ENCODE measurements around the gene SCML1. TPM values are rescaled to one million over a fixed set of nuclear protein-coding genes. Genes with fewer than 3 reads are reported as not detected.

Gene SCML1
- total RNA-seq, 4 donors from 2014 or later = 7.3 to 26.7 (median 8.6) TPM

DNA sequence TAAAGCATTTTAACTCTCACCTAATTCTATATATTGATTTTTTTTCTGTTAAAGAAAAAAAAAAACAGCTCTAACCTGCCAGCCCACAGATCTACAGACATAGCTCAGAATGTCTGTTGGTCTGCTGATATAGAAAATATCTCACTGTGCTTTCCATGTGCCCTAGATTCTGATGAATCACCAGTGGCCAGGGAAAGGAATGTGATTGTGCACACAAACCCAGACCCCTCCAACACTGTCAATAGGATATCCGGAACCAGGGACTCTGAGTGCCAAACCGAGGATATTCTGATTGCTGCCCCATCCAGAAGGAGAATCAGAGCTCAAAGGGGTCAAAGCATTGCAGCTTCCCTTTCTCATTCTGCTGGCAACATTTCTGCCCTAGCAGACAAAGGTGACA is 12.1 kb upstream of the SCML1 start:
- Histone ChIP-seq H3K4me3 (no peak overlapping the region), H3K27ac (no peak overlapping the region), H3K36me3 (no peaks in the 10 kb centered on the region), H3K27me3 (no peaks in the 10 kb centered on the region), H3K9me3 (no peaks in the 10 kb centered on the region), H3K4me1 (no peaks in the 10 kb centered on the region)
- TF ChIP-seq EP300 (IDR thresholded peaks at IDR 0.05) (no peak), POLR2A (IDR thresholded peaks at IDR 0.05) (no peak), POLR2AphosphoS5 (IDR thresholded peaks at IDR 0.05) (no peak)
- TF ChIP-seq, protein P1, sequence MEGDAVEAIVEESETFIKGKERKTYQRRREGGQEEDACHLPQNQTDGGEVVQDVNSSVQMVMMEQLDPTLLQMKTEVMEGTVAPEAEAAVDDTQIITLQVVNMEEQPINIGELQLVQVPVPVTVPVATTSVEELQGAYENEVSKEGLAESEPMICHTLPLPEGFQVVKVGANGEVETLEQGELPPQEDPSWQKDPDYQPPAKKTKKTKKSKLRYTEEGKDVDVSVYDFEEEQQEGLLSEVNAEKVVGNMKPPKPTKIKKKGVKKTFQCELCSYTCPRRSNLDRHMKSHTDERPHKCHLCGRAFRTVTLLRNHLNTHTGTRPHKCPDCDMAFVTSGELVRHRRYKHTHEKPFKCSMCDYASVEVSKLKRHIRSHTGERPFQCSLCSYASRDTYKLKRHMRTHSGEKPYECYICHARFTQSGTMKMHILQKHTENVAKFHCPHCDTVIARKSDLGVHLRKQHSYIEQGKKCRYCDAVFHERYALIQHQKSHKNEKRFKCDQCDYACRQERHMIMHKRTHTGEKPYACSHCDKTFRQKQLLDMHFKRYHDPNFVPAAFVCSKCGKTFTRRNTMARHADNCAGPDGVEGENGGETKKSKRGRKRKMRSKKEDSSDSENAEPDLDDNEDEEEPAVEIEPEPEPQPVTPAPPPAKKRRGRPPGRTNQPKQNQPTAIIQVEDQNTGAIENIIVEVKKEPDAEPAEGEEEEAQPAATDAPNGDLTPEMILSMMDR (IDR thresholded peaks at IDR 0.05) = no peak
- no peak for DNase-seq (ENCODE audit: low spot score in 2 of 2)
- 89% methylated on average over 2 of the region's 2 CpGs for WGBS

DNA sequence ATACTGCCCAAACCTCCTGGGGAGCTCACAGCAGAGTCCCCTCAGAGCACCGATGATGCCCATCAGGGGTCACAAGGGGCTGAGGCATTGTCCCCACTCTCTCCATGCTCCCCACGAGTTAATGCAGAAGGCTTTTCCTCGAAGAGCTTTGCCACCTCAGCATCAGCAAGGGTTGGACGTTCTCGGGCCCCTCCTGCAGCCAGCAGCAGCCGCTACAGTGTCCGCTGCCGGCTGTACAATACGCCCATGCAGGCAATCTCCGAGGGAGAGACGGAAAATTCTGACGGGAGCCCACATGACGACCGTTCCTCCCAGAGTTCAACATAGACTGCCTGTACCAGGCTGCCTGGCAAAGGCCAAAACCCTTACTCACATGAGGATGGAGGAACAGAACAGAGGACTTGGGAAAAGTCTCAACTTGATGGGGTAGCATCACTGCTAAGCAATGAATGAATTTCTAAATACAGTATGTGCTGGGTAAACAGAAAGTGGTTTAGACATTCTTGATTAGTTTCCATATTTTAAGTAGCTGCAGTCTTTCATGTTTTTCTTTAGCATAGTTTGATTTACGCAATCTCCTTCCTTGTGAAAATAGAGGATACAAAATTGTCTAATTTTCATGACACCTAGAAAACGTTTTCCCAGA is 5.0 kb upstream of the SCML1 start:
- H3K4me1 ChIP-seq = peaks cover 3% of the 10 kb centered on the region
- H3K4me3 ChIP-seq = no peak overlapping the region
- no peaks in the 10 kb centered on the region for H3K36me3 ChIP-seq
- WGBS = 81% methylated on average over 12 of the region's 16 CpGs
- DNase-seq (ENCODE audit: low spot score in 2 of 2) = no peak
- H3K27me3 ChIP-seq = no peaks in the 10 kb centered on the region
- no peaks in the 10 kb centered on the region for H3K9me3 ChIP-seq
- no peak overlapping the region for H3K27ac ChIP-seq
- TF ChIP-seq POLR2AphosphoS5 (IDR thresholded peaks at IDR 0.05) (no peak), POLR2A (IDR thresholded peaks at IDR 0.05) (no peak), EP300 (IDR thresholded peaks at IDR 0.05) (no peak)
- TF ChIP-seq, protein P1 (IDR thresholded peaks at IDR 0.05) = no peak

DNA sequence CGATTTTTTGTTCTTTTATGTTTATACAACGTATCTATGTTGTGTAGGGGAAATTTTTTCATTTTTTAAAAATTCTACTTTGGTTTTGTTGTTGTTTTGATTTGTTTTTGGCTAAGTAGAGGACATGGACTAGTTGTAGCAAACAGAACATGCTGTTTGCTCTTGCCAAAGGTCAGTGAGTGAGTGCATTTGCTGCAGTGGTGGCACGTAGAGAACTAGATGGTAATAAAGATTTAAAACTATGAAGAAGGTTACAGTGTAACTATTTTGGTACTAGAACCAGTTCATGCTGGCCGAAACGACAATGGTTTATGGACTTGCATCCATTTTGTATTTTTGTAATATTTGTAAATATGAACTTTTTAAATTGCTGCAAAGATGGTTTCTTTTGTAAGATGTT is 1.9 kb upstream of the SCML1 start:
- no peaks in the 10 kb centered on the region for H3K9me3 ChIP-seq
- no peak overlapping the region for H3K4me3 ChIP-seq
- no peak overlapping the region for H3K27ac ChIP-seq
- H3K4me1 ChIP-seq = peaks cover 10% of the 10 kb centered on the region
- DNase-seq (ENCODE audit: low spot score in 2 of 2) = no peak
- TF ChIP-seq, protein P1 (IDR thresholded peaks at IDR 0.05) = no peak
- TF ChIP-seq POLR2AphosphoS5 (IDR thresholded peaks at IDR 0.05) (no peak), EP300 (IDR thresholded peaks at IDR 0.05) (no peak), POLR2A (IDR thresholded peaks at IDR 0.05) (no peak)
- no peaks in the 10 kb centered on the region for H3K36me3 ChIP-seq
- H3K27me3 ChIP-seq = no peaks in the 10 kb centered on the region
- WGBS = 53% methylated on average over 5 of the region's 5 CpGs

DNA sequence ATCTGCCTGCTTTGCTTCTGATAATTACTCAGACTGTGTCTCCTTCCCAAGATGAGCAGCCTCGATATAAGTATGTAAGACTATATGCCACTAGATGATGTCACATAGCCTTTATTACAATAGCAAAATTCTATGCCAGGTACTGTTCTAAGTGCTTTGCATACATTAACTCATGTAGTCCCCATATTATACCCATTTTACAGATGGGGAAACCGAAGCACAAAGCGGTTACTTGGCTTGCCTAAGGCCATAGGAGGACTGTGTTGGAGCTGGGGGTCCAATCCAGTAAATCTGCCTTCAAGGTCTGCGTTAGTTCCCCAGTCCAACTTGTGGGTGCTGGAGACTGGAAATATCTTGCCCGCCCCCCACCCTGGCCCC is 826 bp upstream of the SCML1 start:
- no peaks in the 10 kb centered on the region for H3K36me3 ChIP-seq
- peak overlapping the region; percentile 79 for H3K27ac ChIP-seq
- H3K27me3 ChIP-seq = no peaks in the 10 kb centered on the region
- DNase-seq (ENCODE audit: low spot score in 2 of 2) = no peak
- no peaks in the 10 kb centered on the region for H3K9me3 ChIP-seq
- 63% methylated on average over 5 of the region's 5 CpGs for WGBS
- H3K4me1 ChIP-seq = peaks cover 10% of the 10 kb centered on the region
- peak overlapping the region; percentile 62 for H3K4me3 ChIP-seq
- TF ChIP-seq POLR2A (IDR thresholded peaks at IDR 0.05) (no peak), POLR2AphosphoS5 (IDR thresholded peaks at IDR 0.05) (no peak), EP300 (IDR thresholded peaks at IDR 0.05) (no peak)
- TF ChIP-seq, protein P1 (IDR thresholded peaks at IDR 0.05) = no peak

DNA sequence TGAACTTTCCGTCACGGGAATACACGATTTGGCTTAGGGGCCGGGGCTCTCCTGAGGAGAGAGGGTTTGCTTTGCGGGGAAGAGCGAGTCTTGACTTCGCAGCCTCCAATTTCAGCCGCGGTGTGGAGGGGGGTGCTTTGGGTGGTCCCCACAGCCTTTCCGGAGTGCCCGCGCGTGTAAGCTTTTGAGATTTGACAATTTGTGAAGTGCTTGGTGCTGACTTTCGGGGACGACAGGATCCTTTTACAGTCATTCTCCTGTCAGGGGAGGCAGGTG is 355 bp downstream of the SCML1 start:
- peaks cover 10% of the 10 kb centered on the region for H3K4me1 ChIP-seq
- TF ChIP-seq EP300 (IDR thresholded peaks at IDR 0.05) (no peak), POLR2AphosphoS5 (IDR thresholded peaks at IDR 0.05) (no peak), POLR2A (IDR thresholded peaks at IDR 0.05) (no peak)
- TF ChIP-seq, protein P1 (IDR thresholded peaks at IDR 0.05) = no peak
- WGBS = 56% methylated on average over 15 of the region's 15 CpGs
- H3K9me3 ChIP-seq = no peaks in the 10 kb centered on the region
- no peaks in the 10 kb centered on the region for H3K36me3 ChIP-seq
- peak overlapping the region; percentile 90 for H3K27ac ChIP-seq
- no peak for DNase-seq (ENCODE audit: low spot score in 2 of 2)
- H3K27me3 ChIP-seq = no peaks in the 10 kb centered on the region
- peak overlapping the region; percentile 62 for H3K4me3 ChIP-seq
